HG02623 (cell line): ENCODE results near the gene PKHD1.

Experiments
- ATAC-seq: cut with Tn5 transposase; IDR thresholded peaks from one replicate; pipeline ENCODE4 v1.9.1; 2021; ENCODE audit warnings: moderate library complexity; ENCODE audit not compliant: unreplicated experiment

The PKHD1 gene, protein sequence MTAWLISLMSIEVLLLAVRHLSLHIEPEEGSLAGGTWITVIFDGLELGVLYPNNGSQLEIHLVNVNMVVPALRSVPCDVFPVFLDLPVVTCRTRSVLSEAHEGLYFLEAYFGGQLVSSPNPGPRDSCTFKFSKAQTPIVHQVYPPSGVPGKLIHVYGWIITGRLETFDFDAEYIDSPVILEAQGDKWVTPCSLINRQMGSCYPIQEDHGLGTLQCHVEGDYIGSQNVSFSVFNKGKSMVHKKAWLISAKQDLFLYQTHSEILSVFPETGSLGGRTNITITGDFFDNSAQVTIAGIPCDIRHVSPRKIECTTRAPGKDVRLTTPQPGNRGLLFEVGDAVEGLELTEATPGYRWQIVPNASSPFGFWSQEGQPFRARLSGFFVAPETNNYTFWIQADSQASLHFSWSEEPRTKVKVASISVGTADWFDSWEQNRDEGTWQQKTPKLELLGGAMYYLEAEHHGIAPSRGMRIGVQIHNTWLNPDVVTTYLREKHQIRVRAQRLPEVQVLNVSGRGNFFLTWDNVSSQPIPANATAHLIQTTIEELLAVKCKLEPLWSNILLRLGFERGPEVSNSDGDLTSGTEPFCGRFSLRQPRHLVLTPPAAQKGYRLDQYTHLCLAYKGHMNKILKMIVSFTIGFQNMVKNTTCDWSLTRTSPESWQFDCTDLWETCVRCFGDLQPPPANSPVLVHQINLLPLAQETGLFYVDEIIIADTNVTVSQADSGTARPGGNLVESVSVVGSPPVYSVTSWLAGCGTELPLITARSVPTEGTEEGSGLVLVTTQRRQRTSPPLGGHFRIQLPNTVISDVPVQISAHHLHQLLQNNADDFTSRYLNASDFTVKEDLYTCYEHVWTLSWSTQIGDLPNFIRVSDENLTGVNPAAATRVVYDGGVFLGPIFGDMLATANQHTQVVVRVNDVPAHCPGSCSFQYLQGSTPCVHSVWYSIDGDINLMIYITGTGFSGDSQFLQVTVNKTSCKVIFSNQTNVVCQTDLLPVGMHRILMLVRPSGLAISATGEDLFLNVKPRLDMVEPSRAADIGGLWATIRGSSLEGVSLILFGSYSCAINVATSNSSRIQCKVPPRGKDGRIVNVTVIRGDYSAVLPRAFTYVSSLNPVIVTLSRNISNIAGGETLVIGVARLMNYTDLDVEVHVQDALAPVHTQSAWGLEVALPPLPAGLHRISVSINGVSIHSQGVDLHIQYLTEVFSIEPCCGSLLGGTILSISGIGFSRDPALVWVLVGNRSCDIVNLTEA (N-terminal part only)

DNA sequence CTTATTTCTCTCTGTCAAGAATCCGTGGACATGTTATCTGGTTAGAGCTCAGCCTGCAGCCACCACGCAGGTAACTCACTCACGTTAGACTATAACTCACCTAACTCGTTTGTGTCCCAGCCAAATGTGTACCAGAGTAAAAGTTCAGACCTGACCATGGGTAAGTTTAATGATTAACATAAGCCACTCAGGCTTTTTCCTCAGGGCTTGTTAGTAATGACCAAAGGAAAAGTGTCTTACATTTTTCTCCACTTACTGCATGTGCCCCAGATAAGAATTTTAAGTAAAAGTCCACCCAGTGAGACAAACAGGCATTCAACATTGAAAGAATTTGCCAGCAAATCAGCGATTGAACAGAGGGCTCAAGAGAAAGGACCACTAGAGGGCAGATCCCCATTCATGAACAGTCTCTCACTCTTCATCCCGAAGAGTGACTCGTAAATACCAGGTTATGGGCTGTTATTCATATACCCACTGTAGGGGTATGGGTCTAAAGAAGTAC is at the start of gene PKHD1:
Gene PKHD1, minus strand, starts transcription at position 116 of the 502 bp plus-strand sequence. CDS start 2,680 bp downstream, outside the sequence.
- no peak for ATAC-seq

DNA sequence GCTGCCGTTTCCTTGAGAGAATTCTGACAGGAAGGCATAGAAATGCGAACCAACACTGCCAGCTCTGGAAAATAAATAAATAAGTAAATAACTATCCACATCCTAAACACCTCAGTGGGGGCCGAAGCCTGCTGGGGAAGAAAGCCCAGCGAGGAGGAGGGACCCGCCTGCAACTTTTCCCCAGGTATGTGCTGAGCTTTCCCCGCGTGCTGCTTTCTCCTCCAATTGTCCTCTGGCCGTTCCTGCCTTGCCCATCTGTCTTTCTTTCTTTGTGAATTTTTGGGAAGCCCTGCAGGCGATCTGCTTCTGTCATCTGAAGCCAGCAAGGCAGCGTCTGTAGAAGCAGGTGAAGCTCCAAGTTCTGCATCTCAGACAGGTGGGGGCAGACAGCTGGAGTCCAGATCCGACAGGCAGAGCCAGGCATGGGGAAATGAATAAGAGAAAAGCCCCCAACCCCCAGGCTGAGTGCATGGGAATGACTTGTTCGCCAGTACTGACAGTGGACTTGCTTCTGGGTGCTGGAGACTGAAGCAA is 49.6 kb upstream of the PKHD1 start:
- ATAC-seq = no peak

DNA sequence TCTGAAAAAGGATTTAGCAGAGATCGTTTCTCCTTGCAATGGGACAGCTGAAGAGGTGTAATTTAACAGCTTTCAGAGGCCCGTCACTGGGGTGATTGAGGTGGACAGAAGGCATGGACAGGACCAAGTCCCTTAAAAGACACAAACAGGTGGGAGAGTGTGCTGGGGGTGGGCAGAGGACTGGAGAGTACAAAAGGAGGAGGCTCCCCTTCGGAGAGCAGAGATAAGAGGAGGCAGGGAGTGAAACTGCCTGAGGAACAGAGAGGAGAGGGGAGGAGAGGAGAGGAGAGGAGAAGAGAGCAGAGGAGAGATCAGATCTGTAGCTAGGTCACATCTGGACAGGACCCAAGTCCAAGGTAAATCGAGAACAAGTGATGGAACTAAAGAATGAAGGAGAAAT is 48.6 kb upstream of the PKHD1 start:
- no peak for ATAC-seq

DNA sequence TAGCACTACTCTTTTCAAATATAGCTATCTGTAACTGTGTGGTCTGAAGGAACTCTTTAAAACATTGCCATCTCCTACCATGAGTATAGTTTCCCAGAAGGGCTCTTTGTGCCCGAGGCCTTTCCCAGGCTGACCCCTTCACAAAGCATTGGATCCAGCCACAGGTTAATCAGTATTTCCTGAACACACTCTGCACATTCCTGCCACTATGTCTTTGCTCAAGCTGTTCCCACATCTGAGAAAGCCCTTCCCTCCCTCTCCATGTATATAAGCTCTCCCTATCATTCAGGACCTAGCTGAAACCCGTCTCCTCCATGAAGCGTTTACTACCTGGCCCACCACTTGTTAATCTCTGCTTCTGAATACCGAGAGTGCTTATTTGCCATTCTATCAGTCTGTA is 47.8 kb upstream of the PKHD1 start:
- ATAC-seq = no peak

DNA sequence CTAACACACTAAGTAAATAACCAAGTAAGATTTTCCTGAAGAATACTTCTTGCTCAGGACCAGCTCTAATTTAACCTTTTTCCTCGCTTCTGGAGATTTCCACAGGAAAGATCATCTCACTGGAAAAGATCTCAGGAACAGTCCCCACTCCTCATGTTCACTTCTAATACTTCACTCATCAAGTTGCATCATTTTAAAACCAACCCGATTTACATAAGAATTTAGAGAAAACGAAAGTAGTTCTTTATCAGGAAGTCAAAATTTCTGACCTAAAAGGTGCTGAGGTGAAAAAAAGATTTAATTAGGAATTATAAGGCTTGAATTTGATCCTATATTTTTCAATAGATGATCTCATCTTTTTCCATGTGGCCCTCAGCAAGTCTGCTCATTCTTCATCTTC is 46.6 kb upstream of the PKHD1 start:
- no peak for ATAC-seq

DNA sequence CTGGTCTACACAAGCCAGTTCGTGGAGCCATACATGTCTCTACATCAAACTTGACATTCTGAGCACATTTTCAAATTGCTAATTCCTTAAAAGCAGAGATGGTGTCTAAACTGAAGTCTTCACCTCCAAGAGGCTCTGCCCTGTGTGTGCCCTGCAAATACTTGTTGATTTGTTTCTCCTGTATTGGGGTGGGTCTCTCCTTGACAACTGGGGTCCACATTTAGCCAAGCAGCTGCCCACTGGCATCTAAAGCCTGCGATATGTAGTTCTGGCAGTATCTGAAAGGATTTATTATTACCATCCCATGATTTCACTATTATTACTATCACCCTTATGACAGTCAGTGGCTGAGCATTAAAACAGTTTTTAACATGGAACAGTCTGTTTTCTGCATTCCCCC is 45.9 kb upstream of the PKHD1 start:
- no peak for ATAC-seq

DNA sequence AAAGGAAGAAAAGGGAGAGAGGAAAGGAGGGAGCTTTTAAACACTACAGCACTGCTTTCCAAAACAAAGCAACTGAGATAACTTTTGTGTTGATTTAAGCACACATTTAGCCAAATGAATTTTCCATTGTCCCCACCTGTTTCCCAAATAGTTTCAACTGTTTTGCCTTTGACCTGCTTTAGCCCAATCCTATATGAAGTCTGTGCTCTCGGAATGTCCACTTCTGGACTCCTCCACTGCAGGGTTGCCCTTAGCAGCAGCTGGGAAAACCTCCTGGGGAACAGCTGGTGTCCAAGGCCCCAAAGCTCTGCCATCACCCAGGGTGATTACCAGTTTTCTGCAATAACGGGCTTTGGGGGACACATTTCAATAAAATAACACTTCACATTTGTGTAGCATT is 44.9 kb upstream of the PKHD1 start:
- no peak for ATAC-seq

DNA sequence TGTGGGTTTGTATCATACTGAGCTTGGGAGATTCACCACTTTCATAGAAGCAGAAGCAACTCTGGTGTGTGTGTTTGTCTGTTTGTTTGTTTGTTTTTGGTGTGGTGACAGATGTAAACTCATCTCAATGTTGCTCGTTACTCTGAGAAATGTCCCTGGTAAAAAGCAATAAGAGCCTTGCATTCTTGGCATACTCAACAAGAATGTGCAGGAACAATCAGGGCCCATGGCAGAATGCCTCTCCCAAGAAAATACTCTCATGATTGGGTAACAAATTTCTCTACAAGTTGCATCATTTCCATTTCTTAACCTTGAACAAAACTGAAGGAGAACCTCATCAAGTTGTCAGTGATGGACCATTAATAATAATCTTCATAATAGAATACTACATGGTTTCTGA is 43.0 kb upstream of the PKHD1 start:
- no peak for ATAC-seq

DNA sequence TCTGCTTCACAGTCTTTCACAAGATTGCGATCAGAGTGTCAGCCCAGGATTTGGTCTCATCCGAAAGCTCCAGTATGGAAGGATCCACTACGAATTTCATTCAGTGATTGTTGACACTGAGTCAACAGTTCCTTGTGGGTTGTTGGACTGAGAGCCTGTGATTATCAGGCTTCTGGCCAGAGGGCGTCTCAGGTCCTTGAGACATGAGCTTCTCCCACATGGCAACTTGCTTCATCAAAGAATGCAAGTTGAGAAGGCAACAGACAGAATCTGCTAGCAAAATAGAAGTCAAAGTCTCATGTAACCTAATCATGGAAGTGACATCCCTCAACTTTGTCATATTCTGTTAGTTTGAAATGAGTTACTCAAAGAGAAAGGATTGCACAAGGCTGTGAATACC is 40.5 kb upstream of the PKHD1 start:
- no peak for ATAC-seq

DNA sequence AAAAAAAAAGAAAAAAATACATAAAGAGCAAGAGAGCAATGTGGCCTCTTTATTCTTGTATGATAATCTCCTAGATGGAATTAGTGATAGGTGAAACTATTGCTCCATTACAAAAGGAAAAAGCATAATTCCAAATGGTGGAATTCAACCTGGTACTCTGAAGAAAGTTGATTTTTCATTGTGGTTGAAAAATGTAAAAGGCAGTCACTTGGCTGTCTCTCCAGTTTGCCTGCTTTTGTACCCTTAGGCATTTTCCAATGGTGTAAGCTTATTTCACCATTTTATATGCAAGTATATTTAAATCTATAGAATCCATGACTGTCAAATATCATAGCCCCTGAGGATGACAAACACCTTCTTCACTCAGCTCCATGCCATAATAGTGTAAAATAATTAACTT is 38.8 kb upstream of the PKHD1 start:
- no peak for ATAC-seq

DNA sequence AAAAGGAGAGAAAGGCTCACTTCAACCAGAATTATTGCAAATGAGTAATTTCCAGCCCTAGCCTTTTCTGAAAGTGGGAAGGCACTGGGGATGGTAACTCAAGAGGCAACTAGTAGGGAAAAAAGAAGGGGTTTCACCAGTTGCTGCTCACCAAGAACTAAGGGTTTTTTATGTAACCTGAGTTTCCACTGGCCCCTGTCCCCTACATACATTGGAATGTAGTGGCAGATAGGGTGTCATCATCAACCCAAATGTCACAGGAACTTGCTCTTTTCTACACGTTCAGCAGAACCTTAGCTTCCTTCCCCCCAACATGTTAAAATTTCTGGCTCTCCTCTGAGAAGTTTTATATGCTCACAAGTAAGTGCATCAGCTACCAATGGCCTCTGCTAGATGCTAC is 38.2 kb upstream of the PKHD1 start:
- no peak for ATAC-seq

DNA sequence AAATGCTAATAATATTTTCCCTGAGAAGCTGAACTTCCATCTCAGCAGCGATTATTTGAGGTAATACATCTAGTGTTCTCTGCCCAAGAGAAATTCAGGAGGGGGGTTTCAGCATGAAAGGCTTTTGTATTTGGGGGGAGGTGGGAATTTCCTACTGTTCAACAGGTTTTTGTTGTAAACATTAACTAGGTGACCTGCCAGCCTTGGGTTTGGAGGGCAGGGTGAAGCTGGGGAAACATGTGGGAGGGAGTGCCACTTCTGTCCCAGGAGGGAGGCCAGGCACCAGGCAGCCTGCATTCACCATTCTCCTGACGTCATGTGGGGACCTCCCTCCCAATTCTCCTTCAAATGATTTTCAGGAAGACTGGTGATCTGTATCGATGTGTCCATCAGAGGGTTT is 37.7 kb upstream of the PKHD1 start:
- no peak for ATAC-seq

DNA sequence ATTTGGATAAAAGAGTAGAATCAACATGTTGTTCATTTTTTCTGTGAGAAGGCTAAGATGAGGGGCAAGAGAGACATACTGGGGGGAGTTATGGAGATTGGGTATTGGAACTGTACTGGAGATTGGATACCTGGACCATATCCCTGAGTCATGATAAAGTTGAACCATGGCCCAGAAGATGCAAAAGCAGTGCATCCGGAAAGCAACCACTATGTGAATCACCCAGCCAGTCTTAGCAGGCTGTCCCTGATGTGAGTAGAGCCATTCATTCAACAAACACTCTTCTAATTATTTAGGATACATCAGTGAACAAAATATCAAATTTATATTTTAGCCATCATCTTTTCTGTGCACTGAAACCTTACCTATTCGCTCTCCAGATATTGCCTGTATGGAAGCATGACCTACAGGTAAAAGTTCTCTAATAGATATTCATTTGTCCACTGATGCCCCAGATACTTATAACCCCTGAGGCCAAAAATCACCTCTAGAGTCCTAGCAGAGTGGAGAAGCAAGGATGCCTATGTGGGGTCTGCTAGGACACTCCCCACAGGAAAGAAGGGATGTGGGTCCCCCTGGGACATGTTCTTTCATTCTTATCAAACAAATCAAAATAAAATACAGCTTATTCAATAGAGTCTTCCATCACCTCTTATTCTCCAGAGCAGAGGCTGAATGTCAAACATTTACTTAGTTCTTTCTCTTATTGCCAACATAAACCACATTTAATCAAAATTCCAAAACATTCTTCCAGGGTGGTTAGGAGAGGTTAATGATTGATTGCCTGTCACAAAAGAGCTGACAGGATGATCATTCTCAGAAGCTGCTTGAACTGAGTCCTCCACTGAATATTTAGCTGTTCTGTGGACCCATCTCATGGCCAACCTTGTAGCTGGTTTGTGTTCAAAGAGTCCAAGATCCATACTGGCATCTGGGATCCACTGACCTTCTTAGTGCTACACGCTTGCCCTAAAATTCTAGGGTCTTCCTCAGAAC is 37.0 kb upstream of the PKHD1 start:
- no peak for ATAC-seq

DNA sequence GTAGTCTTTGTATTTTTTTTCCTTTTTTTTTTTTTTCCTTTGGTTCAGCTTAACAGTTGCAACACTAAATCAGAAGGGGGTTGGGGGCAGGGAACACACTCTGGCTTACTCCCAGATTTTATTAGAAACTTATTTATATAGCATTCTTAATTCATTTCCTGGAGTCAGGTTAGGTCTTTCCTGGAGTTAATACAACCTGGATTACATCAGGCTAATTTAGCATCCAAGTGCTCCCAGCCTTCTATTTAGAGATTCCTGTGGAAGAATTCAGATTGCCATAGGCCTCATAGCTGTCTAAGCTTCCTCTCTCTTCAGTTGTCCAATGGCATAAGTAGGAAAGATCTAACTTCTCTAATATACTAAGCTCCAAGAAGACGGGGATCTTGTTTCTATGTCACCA is 35.8 kb upstream of the PKHD1 start:
- ATAC-seq = no peak

DNA sequence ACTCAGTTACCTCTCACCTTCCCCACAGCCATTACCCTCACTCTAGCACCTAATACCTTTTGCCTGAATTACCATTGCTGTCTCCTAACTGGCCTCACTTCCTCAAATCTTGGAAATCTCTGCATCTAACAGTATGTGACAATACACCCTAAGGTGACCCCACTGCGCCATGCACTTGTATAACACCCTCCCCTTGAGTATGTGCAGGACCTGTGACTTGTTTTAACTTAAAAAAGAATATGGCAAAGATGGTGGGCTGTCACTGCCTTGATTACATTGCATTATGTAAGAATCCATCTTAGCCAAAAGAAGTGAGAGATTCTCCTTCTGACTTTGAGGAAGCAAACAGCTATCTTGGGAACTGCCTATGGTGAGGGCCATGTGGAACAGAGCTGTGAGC is 29.9 kb upstream of the PKHD1 start:
- no peak for ATAC-seq

DNA sequence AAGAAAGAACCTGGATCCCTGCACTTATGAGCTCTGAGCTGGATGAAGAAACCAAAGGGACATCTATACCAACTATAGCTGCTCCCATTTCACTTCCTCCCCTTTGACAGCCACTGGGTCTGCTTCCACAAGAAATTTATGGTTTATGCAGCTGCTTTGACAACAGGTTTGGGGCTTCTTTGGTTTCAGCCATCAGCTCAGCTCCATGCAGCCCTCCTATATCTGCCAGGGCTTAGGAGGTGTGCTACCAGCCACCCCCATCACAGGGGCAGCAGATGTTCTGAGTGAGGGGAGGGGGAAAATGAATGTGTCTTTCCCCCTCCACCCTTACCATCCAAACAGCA is 29.2 kb upstream of the PKHD1 start:
- ATAC-seq = no peak

DNA sequence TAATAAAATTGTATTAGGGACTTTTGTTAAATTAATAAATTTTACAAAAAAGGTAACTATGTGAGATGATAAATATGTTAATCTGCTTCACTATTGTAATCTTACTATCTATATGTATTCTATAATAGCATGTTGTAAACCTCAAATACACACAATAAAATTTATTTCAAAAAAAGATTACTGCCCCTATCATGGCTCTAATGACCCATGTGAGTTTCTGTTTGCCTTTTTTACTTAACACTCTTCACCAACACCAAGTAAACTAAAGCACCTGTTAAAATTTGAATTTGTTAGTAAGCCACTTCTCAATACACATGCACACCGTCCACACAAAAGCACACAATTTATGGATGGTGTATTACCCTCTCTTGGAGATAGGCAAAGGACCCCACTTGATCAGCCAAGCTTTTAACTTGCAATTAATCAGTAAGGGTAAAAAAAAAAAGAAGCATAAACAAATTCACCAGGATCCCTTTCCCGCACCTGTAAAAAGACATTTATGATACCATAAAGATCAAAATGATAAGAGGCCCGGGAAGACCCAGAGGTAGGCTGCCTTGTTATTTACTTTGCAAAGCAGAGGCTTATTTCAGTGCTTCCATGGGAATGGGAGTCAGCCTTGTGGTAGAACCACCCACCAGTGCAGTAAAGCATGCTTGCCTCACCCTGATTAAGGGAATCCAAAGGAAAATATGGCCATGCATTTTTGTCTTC is 28.6 kb upstream of the PKHD1 start:
- no peak for ATAC-seq

DNA sequence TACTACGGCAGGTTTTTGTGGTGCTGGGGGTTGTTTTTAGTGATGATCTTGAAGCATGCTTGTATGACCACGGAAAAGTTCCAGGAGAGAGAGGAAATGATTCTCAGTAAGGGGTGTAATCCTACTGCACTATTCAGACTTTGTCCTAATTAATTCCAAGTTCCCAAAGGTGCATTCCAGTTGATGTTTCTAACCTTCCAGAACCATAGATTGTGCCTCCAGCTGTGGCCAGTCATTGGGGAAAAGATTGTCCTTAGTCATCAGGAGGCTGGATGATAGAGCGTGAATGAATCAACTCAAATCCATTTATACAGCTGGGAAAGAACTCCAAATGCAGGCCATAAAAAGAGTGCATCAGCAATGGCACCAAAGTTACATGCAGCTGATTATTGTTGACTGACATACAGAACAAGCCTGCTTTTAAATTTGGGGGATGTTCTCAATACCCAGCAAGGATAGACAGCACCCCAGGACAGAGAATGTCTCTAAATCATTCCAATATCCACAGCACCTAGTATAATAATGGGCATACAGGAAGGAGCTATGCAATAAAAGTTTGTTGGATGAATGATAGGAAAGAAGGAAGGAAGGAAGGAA is 27.8 kb upstream of the PKHD1 start:
- ATAC-seq = no peak

DNA sequence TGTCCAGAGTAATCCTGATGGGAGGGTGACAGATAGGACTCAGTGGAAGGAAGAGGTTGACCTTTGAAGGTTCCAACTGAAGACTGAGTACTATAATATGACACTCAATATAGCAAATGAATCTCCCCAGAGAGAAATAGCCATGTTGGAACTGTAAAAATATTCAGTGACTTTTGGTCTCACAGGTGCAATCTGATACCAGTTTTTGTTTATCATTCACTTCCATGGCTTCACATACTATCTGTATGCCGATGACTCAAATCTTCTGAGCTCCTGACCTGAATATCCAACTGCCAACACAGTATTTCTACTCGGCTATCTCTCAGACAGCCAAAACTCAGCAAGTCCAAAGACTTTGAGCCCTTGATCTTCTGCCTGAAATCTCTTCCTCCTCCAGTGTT is 21.8 kb upstream of the PKHD1 start:
- no peak for ATAC-seq
